Glutamatergic neuron (in vitro differentiated cells): ENCODE data around the gene CLN3. TPM values are rescaled to one million over a fixed set of nuclear protein-coding genes. Genes with fewer than 3 reads are reported as not detected.

Source experiments
- DNase-seq: peaks from one replicate; pipeline ENCODE4 v3.0.0; 2022
- H3K27ac Mint-ChIP-seq: one replicate; pipeline ENCODE4 v1.8.0; 2020; ENCODE audit warnings: mild to moderate bottlenecking, mixed read lengths, inconsistent platforms; ENCODE audit not compliant: unreplicated experiment
- H3K27me3 Mint-ChIP-seq: one replicate; pipeline ENCODE4 v1.8.0; 2020; ENCODE audit warnings: mild to moderate bottlenecking, moderate library complexity, mixed read lengths, inconsistent platforms; ENCODE audit not compliant: unreplicated experiment
- H3K36me3 Mint-ChIP-seq: one replicate; pipeline ENCODE4 v1.8.0; 2020; ENCODE audit warnings: mild to moderate bottlenecking, mixed read lengths, inconsistent platforms; ENCODE audit not compliant: unreplicated experiment
- H3K4me1 Mint-ChIP-seq: one replicate; pipeline ENCODE4 v1.8.0; 2020; ENCODE audit warnings: mild to moderate bottlenecking, low read depth, mixed read lengths, inconsistent platforms; ENCODE audit not compliant: unreplicated experiment
- H3K4me3 Mint-ChIP-seq: one replicate; pipeline ENCODE4 v1.8.0; 2020; ENCODE audit warnings: mild to moderate bottlenecking, mixed read lengths, inconsistent platforms; ENCODE audit not compliant: unreplicated experiment
- H3K9me3 Mint-ChIP-seq: one replicate; pipeline ENCODE4 v1.8.0; 2020; ENCODE audit warnings: mild to moderate bottlenecking, moderate library complexity, mixed read lengths, inconsistent platforms; ENCODE audit not compliant: unreplicated experiment
- CTCF ChIP-seq: fragments of 200-600 bp; sonication (generic); IDR thresholded peaks from one replicate; pipeline ENCODE4 v1.5.0; 2021; ENCODE audit not compliant: partially characterized antibody, unreplicated experiment
- total RNA-seq: library from RNA; stranded (reverse); fragmentation: NEBNext Ultra II Directional; extraction: Animal tissue kit (Norgen Biotek cat#: 25700); gene quantifications from one replicate; pipeline ENCODE4 v1.2.1, GENCODE V29; 2021; ENCODE audit not compliant: unreplicated experiment

CLN3 gene
- total RNA-seq, 1 donor from 2014 or later: 29.4 TPM

GRCh38 chr16:28499854-28500253, 8.0 kb upstream of the CLN3 start:
- Mint-ChIP-seq H3K36me3 (no peaks in the 10 kb centered on the region), H3K9me3 (peaks cover 2% of the 10 kb centered on the region), H3K27me3 (peaks cover 7% of the 10 kb centered on the region), H3K4me1 (no peaks in the 10 kb centered on the region), H3K27ac (no peak overlapping the region), H3K4me3 (no peak overlapping the region)
- no peak for DNase-seq
- TF ChIP-seq CTCF: no peak

GRCh38 chr16:28498666-28499381, 7.0 kb upstream of the CLN3 start:
- no peak for TF ChIP-seq CTCF
- DNase-seq: no peak
- peaks cover 4% of the 10 kb centered on the region for H3K9me3 Mint-ChIP-seq
- no peak overlapping the region for H3K27ac Mint-ChIP-seq
- H3K36me3 Mint-ChIP-seq: no peaks in the 10 kb centered on the region
- no peak overlapping the region for H3K4me3 Mint-ChIP-seq
- H3K27me3 Mint-ChIP-seq: peaks cover 10% of the 10 kb centered on the region
- no peaks in the 10 kb centered on the region for H3K4me1 Mint-ChIP-seq

GRCh38 chr16:28497861-28498599, 6.2 kb upstream of the CLN3 start:
- H3K36me3 Mint-ChIP-seq: no peaks in the 10 kb centered on the region
- H3K27ac Mint-ChIP-seq: no peak overlapping the region
- H3K27me3 Mint-ChIP-seq: peaks cover 10% of the 10 kb centered on the region
- no peak for DNase-seq
- H3K4me1 Mint-ChIP-seq: no peaks in the 10 kb centered on the region
- H3K4me3 Mint-ChIP-seq: no peak overlapping the region
- TF ChIP-seq CTCF: no peak
- peaks cover 4% of the 10 kb centered on the region for H3K9me3 Mint-ChIP-seq

- Mint-ChIP-seq H3K27ac (no peak overlapping the region), H3K4me1 (no peaks in the 10 kb centered on the region), H3K9me3 (peaks cover 6% of the 10 kb centered on the region), H3K36me3 (no peaks in the 10 kb centered on the region), H3K4me3 (no peak overlapping the region), H3K27me3 (peaks cover 11% of the 10 kb centered on the region)
- no peak for TF ChIP-seq CTCF
- DNase-seq: no peak
Measured at GRCh38 chr16:28497386-28497785, 5.5 kb upstream of the CLN3 start.

- peaks cover 7% of the 10 kb centered on the region for H3K9me3 Mint-ChIP-seq
- H3K36me3 Mint-ChIP-seq: no peaks in the 10 kb centered on the region
- peak overlapping the region; percentile 12 for H3K27ac Mint-ChIP-seq
- no peak for DNase-seq
- no peaks in the 10 kb centered on the region for H3K4me1 Mint-ChIP-seq
- TF ChIP-seq CTCF: no peak
- peaks cover 12% of the 10 kb centered on the region for H3K27me3 Mint-ChIP-seq
- no peak overlapping the region for H3K4me3 Mint-ChIP-seq
Measured at GRCh38 chr16:28496844-28497243, 5.0 kb upstream of the CLN3 start.
